K562 (cell line): ENCODE results near the gene SRD5A1. TPM values are rescaled to one million over a fixed set of nuclear protein-coding genes. Genes with fewer than 3 reads are reported as not detected.

Experiments
- BRF1 ChIP-seq: IDR thresholded peaks from 3 replicates; pipeline ENCODE4 v1.6.1; 2011; ENCODE audit warnings: borderline replicate concordance, mild to moderate bottlenecking; ENCODE audit not compliant: insufficient read length; ENCODE audit errors: extremely low read depth
- CBFA2T2 ChIP-seq: fragments of 450-650 bp; conservative IDR thresholded peaks from 2 replicates; pipeline ENCODE4 v1.6.1; 2017; ENCODE audit warnings: mild to moderate bottlenecking
- FOSL1 ChIP-seq: fragments of 200-800 bp; sonication (Bioruptor generic); conservative IDR thresholded peaks from 2 replicates; pipeline ENCODE4 v1.6.1; 2016; ENCODE audit warnings: missing genetic modification characterization, missing compliant biosample characterization
- HEY1 ChIP-seq: fragments of 250-450 bp; sonication (Bioruptor Pico); IDR thresholded peaks from 2 replicates; pipeline ENCODE4 v1.5.0; 2020; ENCODE audit warnings: mild to moderate bottlenecking, moderate library complexity, borderline replicate concordance
- NFE2 ChIP-seq: IDR thresholded peaks from 2 replicates; pipeline ENCODE4 v1.6.1; 2014; ENCODE audit warnings: antibody characterized with exemption, low read depth
- NRF1 ChIP-seq, 2 experiments: fragments of 450-650 bp; IDR thresholded peaks in 1 of 2; conservative IDR thresholded peaks in 1 of 2; 2 replicates each; pipeline ENCODE4 v1.6.1; 2014; ENCODE audit warnings: mild to moderate bottlenecking in 2 of 2
- RCOR1 ChIP-seq, 2 experiments: IDR thresholded peaks; 2 replicates each; pipeline ENCODE4 v1.6.1; 2012; ENCODE audit warnings: low read depth in 2 of 2, low read length in 2 of 2, borderline replicate concordance in 1 of 2, improper control_type of control experiment in 1 of 2
- ZNF57 ChIP-seq: fragments of 450-650 bp; formaldehyde crosslinking; IDR thresholded peaks from 2 replicates; pipeline ENCODE4 v1.4.0; 2020; ENCODE audit warnings: mild to moderate bottlenecking, moderate library complexity
- polyA plus RNA-seq, 8 experiments: library from polyadenylated mRNA; depleted of rRNA in 4 of 8; stranded (reverse) in 5 of 8; unstranded in 3 of 8; fragments of >200 nt; fragmentation: Nextera tagmentation in 2 of 8; fragmentation: Illumina TruSeq in 1 of 8; extraction: Ambion mirVana in 2 of 8; extraction: Trizol in 1 of 8; gene quantifications; 2 replicates each; pipeline versions ENCODE4 v1.2.1 to v1.2.3, GENCODE V29; 2011 to 2014; ENCODE audit warnings: inconsistent platforms in 1 of 8, missing spikeins in 1 of 8
- total RNA-seq, 7 experiments: library from RNA; depleted of rRNA in 6 of 7; stranded (reverse); fragments of >200 nt in 6 of 7; fragmentation: Illumina TruSeq in 2 of 7; extraction: Trizol in 2 of 7; gene quantifications; 2 replicates each; pipeline versions ENCODE4 v1.2.1 to v1.2.3, GENCODE V29; 2011 to 2021; ENCODE audit warnings: low replicate concordance in 1 of 7
- TF ChIP-seq, protein P1 (sequence below): sonication (generic); formaldehyde crosslinking; IDR thresholded peaks from 2 replicates; pipeline ENCODE4 v1.8.0; 2023; ENCODE audit warnings: missing genetic modification reagents, mild to moderate bottlenecking, borderline replicate concordance
- TF ChIP-seq, protein P2 (sequence below): fragments of 250-450 bp; sonication (Bioruptor Pico); IDR thresholded peaks from 2 replicates; pipeline ENCODE4 v1.4.0; 2020; ENCODE audit warnings: mild to moderate bottlenecking, moderate library complexity
- TF ChIP-seq, protein P3 (sequence below), 2 experiments: fragments of 450-650 bp in 1 of 2; sonication (generic) in 1 of 2; formaldehyde crosslinking in 1 of 2; IDR thresholded peaks in 1 of 2; conservative IDR thresholded peaks in 1 of 2; 2 replicates each; pipeline versions ENCODE4 v1.6.1 to v1.8.1; 2016 to 2023; ENCODE audit warnings: mild to moderate bottlenecking in 2 of 2, moderate library complexity in 2 of 2, inconsistent platforms in 1 of 2, missing genetic modification reagents in 1 of 2

SRD5A1 gene
- total and polyA plus RNA-seq, 9 of the 15 experiments (the other 6 are each of a cell fraction or from before 2014, with no cell fraction given): 1.3 to 22.6 (median 8.1) TPM

DNA sequence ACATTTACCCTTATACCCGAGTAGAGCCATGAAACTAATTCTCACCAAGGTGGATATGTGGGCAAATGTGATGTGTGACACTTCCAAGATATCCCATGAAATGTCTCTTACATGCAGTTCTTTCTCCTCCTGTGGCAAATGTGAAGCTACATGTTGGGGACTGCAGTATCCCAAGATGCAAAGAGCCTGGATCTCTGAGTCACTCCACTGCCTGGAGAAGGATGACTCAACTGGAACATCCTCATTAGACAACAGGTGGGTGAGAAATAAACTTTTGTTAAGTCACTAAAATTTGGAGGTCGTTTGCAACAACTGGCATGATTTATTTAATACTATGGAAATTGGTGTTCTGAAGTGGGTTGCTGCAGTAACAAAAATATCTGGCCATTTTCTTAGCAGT is 43.5 kb downstream of the SRD5A1 start (continued):
- TF ChIP-seq, protein P1, sequence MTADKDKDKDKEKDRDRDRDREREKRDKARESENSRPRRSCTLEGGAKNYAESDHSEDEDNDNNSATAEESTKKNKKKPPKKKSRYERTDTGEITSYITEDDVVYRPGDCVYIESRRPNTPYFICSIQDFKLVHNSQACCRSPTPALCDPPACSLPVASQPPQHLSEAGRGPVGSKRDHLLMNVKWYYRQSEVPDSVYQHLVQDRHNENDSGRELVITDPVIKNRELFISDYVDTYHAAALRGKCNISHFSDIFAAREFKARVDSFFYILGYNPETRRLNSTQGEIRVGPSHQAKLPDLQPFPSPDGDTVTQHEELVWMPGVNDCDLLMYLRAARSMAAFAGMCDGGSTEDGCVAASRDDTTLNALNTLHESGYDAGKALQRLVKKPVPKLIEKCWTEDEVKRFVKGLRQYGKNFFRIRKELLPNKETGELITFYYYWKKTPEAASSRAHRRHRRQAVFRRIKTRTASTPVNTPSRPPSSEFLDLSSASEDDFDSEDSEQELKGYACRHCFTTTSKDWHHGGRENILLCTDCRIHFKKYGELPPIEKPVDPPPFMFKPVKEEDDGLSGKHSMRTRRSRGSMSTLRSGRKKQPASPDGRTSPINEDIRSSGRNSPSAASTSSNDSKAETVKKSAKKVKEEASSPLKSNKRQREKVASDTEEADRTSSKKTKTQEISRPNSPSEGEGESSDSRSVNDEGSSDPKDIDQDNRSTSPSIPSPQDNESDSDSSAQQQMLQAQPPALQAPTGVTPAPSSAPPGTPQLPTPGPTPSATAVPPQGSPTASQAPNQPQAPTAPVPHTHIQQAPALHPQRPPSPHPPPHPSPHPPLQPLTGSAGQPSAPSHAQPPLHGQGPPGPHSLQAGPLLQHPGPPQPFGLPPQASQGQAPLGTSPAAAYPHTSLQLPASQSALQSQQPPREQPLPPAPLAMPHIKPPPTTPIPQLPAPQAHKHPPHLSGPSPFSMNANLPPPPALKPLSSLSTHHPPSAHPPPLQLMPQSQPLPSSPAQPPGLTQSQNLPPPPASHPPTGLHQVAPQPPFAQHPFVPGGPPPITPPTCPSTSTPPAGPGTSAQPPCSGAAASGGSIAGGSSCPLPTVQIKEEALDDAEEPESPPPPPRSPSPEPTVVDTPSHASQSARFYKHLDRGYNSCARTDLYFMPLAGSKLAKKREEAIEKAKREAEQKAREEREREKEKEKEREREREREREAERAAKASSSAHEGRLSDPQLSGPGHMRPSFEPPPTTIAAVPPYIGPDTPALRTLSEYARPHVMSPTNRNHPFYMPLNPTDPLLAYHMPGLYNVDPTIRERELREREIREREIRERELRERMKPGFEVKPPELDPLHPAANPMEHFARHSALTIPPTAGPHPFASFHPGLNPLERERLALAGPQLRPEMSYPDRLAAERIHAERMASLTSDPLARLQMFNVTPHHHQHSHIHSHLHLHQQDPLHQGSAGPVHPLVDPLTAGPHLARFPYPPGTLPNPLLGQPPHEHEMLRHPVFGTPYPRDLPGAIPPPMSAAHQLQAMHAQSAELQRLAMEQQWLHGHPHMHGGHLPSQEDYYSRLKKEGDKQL (CRISPR knock-in tag): no peak
- TF ChIP-seq RCOR1 (IDR thresholded peaks at IDR 0.05; ENCODE audit: borderline replicate concordance in 1 of 2, low read depth in 2 of 2, low read length in 2 of 2) (no peak), HEY1 (no peak), FOSL1 (tag) (0 out of 2 replicates have a peak, but pooled peaks have one; percentile 13), BRF1 (no peak), CBFA2T2 (no peak), NFE2 (no peak), ZNF57 (CRISPR knock-in tag) (no peak), NRF1 (conservative IDR thresholded peaks at IDR 0.05 in 1 of 2, IDR thresholded peaks at IDR 0.05 in 1 of 2) (no peak)
- TF ChIP-seq, protein P2, sequence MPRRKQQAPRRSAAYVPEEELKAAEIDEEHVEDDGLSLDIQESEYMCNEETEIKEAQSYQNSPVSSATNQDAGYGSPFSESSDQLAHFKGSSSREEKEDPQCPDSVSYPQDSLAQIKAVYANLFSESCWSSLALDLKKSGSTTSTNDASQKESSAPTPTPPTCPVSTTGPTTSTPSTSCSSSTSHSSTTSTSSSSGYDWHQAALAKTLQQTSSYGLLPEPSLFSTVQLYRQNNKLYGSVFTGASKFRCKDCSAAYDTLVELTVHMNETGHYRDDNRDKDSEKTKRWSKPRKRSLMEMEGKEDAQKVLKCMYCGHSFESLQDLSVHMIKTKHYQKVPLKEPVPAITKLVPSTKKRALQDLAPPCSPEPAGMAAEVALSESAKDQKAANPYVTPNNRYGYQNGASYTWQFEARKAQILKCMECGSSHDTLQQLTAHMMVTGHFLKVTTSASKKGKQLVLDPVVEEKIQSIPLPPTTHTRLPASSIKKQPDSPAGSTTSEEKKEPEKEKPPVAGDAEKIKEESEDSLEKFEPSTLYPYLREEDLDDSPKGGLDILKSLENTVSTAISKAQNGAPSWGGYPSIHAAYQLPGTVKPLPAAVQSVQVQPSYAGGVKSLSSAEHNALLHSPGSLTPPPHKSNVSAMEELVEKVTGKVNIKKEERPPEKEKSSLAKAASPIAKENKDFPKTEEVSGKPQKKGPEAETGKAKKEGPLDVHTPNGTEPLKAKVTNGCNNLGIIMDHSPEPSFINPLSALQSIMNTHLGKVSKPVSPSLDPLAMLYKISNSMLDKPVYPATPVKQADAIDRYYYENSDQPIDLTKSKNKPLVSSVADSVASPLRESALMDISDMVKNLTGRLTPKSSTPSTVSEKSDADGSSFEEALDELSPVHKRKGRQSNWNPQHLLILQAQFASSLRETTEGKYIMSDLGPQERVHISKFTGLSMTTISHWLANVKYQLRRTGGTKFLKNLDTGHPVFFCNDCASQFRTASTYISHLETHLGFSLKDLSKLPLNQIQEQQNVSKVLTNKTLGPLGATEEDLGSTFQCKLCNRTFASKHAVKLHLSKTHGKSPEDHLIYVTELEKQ (CRISPR knock-in tag): no peak
- TF ChIP-seq, protein P3, sequence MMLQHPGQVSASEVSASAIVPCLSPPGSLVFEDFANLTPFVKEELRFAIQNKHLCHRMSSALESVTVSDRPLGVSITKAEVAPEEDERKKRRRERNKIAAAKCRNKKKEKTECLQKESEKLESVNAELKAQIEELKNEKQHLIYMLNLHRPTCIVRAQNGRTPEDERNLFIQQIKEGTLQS (IDR thresholded peaks at IDR 0.05): peak; percentile 62
- TF ChIP-seq, protein P3 (CRISPR knock-in tag; conservative IDR thresholded peaks at IDR 0.05): no peak
